ENCODE results near the gene KPNA3.
"Not testable (repeated sequence)": the region's sequence is repeated elsewhere in the genome, so short reads cannot be mapped to it uniquely, and the experiment has no call there.

KPNA3 gene, protein sequence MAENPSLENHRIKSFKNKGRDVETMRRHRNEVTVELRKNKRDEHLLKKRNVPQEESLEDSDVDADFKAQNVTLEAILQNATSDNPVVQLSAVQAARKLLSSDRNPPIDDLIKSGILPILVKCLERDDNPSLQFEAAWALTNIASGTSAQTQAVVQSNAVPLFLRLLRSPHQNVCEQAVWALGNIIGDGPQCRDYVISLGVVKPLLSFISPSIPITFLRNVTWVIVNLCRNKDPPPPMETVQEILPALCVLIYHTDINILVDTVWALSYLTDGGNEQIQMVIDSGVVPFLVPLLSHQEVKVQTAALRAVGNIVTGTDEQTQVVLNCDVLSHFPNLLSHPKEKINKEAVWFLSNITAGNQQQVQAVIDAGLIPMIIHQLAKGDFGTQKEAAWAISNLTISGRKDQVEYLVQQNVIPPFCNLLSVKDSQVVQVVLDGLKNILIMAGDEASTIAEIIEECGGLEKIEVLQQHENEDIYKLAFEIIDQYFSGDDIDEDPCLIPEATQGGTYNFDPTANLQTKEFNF
- 47.3 to 79.2 reads per million in 2 experiments for total RNA-seq

- peak; percentile 94 for DNase-seq (ENCODE audit: low read depth)
These were observed at the start of gene KPNA3 for GRCh38 chr13:49792550-49793324. TSS of gene KPNA3 (minus strand) at chr13:49792682. CDS start at chr13:49792506, 176 bp downstream.

- no peak for DNase-seq (ENCODE audit: low read depth)
These were observed 49.5 kb upstream of the KPNA3 start for GRCh38 chr13:49841964-49842363.

DNA sequence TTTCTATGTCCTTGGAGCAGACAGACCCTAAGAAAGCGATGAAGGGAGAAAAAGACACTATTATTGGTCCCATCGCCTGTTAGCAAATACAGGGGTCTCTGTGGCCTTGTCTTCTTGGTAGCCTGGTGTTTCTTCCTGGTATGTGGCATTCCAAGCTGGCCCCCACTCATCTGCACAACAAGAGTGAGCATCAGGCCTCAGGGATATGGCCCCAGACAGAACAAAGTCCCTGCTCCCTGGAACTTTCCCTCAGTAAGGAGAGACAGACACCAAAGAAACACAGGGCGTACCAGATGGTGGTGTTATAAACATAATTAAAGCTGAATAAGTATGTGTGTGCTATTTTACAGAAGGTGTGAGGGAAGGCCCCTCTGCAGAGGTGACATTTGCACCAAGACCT is 48.2 kb upstream of the KPNA3 start:
- DNase-seq (ENCODE audit: low read depth) = no peak

- no peak for DNase-seq (ENCODE audit: low read depth)
These were observed 47.8 kb upstream of the KPNA3 start for GRCh38 chr13:49840266-49840665.

GRCh38 chr13:49838989-49839388 is 46.5 kb upstream of the KPNA3 start:
- DNase-seq (ENCODE audit: low read depth) = no peak

DNA sequence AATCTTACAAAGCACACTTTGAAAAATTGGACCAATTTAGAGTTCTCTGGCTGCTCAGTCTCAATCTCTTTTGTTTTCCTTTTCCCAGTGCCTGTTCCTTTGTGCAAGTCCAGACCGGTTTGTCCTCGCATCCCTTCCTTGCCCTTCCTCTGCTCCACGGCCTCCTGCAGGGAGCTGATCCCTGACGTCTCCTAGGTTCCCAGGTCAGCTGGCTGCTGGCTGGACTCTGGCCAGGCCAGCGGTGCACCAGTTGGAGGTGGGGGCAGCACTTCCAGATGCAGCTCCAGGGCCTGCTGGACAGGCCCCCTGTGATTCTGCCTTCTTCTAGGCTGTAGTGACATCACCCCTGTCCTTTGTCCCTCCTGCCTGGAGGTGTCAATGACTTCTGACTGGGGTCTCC is 44.0 kb upstream of the KPNA3 start:
- no peak for DNase-seq (ENCODE audit: low read depth)

GRCh38 chr13:49833402-49833801 is 40.9 kb upstream of the KPNA3 start:
- no peak for DNase-seq (ENCODE audit: low read depth)

- DNase-seq (ENCODE audit: low read depth) = no peak
These were observed 39.0 kb upstream of the KPNA3 start for GRCh38 chr13:49831455-49831854.

- no peak for DNase-seq (ENCODE audit: low read depth)
These were observed 38.2 kb upstream of the KPNA3 start for GRCh38 chr13:49830721-49831120.

DNA sequence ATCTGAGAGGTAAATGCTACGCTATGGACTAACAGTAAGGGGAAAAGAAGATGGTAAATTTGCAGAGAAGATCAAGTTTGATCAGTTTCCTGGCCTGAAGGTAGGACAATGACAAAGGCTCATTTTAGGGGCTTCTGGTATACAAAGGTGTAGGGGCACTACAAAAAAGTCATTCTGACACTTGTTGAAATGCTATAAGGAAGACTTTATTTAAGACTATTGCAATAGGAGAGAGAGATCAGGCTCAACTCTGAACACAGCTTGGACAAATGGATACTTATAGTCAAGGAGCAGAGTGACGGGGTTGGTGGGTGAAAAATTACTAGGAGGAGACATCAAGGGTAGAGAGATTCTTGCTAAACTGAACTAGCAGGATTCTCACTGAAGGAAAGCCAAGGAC is 37.2 kb upstream of the KPNA3 start:
- no peak for DNase-seq (ENCODE audit: low read depth)

GRCh38 chr13:49828453-49828852 is 36.0 kb upstream of the KPNA3 start:
- DNase-seq (ENCODE audit: low read depth) = no peak

DNA sequence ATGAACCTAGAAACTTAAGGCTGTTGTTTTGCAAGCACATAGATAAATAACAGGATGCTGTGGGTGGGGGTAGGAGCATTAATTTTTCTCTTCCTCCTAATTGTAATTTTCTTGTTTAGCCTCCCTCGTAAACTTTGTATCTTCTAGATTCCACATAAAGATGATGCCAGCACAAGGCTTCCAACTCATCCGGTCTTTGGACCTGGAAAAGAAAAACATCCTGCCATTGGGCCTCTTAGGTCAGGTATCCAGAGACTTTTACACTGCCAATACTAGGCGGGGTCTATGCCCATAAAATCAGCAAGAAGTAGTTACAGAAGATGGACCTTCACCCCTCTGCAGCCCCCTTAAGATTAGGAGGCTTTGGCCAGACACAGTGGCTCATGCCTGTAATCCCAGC is 35.4 kb upstream of the KPNA3 start:
- no peak for DNase-seq (ENCODE audit: low read depth)

GRCh38 chr13:49827336-49827735 is 34.9 kb upstream of the KPNA3 start:
- no peak for DNase-seq (ENCODE audit: low read depth)

GRCh38 chr13:49821216-49822009 is 28.9 kb upstream of the KPNA3 start:
- DNase-seq (ENCODE audit: low read depth) = no peak

- no peak for DNase-seq (ENCODE audit: low read depth)
These were observed 28.2 kb upstream of the KPNA3 start for GRCh38 chr13:49820591-49821215.

- DNase-seq (ENCODE audit: low read depth) = not testable (repeated sequence)
These were observed 23.6 kb upstream of the KPNA3 start for GRCh38 chr13:49816047-49816446.

GRCh38 chr13:49814551-49815270 is 22.2 kb upstream of the KPNA3 start:
- DNase-seq (ENCODE audit: low read depth) = no peak

GRCh38 chr13:49812812-49813211 is 20.3 kb upstream of the KPNA3 start:
- DNase-seq (ENCODE audit: low read depth) = no peak

GRCh38 chr13:49811527-49811908 is 19.0 kb upstream of the KPNA3 start:
- DNase-seq (ENCODE audit: low read depth) = no peak

DNA sequence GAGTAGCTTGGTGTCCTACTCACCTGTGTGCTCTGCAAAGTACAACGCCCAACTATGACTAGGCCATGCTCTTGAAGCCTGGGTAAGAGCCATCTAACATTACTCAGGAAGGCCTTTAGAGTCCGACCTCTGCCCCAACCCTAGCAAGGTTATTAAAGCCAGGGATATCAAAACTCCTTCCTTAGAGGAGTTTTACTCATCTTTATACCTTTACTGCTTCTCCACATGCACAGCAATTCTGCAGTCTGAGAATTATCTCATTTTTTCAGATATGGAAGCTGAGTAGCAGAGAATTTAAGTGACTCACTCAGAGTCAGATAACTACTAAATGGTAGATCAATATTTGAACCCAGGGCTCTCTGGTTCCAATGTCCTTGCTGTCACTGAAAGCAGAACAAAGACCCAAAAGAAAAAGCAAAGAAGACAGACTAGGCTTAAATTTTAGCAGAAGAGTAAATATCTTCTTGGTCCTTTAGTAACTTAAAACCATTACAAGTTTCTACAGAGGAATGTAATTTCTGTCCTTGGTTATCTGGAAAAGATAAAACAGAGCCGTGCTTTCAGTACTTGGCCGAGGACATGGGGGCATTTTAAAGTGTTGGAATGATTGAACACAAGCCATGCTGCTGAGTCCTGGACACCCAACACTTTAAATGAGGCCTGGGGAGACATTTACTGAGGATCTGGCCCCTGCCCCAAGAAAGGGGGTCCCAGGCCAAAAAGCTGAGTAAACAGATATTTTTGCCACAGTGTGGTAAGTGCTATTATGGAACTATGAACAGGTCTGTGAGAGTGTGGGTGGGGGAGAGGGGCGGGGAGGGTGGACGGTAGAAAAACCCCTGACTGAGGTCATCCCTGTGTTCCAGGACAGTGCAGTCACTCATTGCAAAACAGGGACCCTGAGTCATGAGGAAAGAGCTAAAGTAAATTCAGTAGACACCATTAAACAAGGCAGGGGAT is 18.4 kb upstream of the KPNA3 start:
- no peak for DNase-seq (ENCODE audit: low read depth)
